ENCODE measurements around the gene SRC.

GRCh38 chr20:37376791-37377190 is 30.9 kb downstream of the SRC start:
- TF ChIP-seq CTCF (IDR thresholded peaks at IDR 0.05; ENCODE audit: extremely low read depth in 1 of 2, insufficient read depth in 1 of 2, low read depth in 1 of 2, low read length in 2 of 2) (no peak), EZH2 (IDR thresholded peaks at IDR 0.05; ENCODE audit: borderline replicate concordance, low read depth, low read length, severe bottlenecking) (no peak), POLR2A (IDR thresholded peaks at IDR 0.05; ENCODE audit: low read depth, low read length) (no peak), MYC (IDR thresholded peaks at IDR 0.05; ENCODE audit: low read depth, low read length) (no peak), MAX (IDR thresholded peaks at IDR 0.05; ENCODE audit: insufficient read depth, insufficient read length) (no peak), GATA2 (IDR thresholded peaks at IDR 0.05; ENCODE audit: insufficient read depth, insufficient read length, low read depth, low read length) (no peak), POLR2AphosphoS5 (IDR thresholded peaks at IDR 0.05; ENCODE audit: insufficient read depth, low read depth, low read length) (no peak), JUN (IDR thresholded peaks at IDR 0.05; ENCODE audit: borderline replicate concordance, insufficient read depth, insufficient read length, low read depth) (no peak), FOS (IDR thresholded peaks at IDR 0.05; ENCODE audit: borderline replicate concordance, insufficient read depth, low read length) (no peak)

All from endothelial cell of umbilical vein (primary cell).